HepG2 (cell line): ENCODE results near the gene NFX1. TPM values are rescaled to one million over a fixed set of nuclear protein-coding genes. Genes with fewer than 3 reads are reported as not detected.

Experiments
- ATAC-seq: fragments of 200-7000 bp; cut with Tn5 transposase; 3 replicates; pipeline ENCODE4 v1.9.1; 2020; ENCODE audit warnings: mild to moderate bottlenecking, moderate library complexity
- BruUV-seq: library from RNA; stranded (reverse); fragments of 400-500 nt; replicated peaks from 2 replicates; lab custom pipeline; 2021; lab: Mats Ljungman, UMichigan
- CTCF ChIA-PET: fragments of 300-600 bp; formaldehyde crosslinking; extraction: SDS; loops from one replicate; lab custom pipeline; 2021; ENCODE audit warnings: low total read pairs, inconsistent platforms, low intra/inter-chr PET ratio; lab: Yijun Ruan, JAX
- POLR2A ChIA-PET: fragments of 350-600 bp; sonication (Branson Sonifier 250); formaldehyde crosslinking; loops from one replicate; lab custom pipeline; 2020; ENCODE audit warnings: antibody characterized with exemption, inconsistent platforms; lab: Yijun Ruan, JAX
- DNase-seq: peaks from one replicate; pipeline ENCODE4 v3.0.0-alpha.2; 2015; ENCODE audit warnings: low spot score
- FAIRE-seq: peaks from 3 replicates; lab custom pipeline; 2011; peaks lifted over from hg19 to GRCh38; lab: Jason Lieb, UNC
- H2AFZ ChIP-seq: one replicate; pipeline ENCODE4 v1.6.1; 2011; ENCODE audit warnings: low read length, inconsistent platforms
- H3K27ac ChIP-seq: fragments of 300-600 bp; 3 replicates; pipeline ENCODE4 v1.8.0; 2011; ENCODE audit warnings: mixed run types, mild to moderate bottlenecking, mixed read lengths, low read length, inconsistent platforms; ENCODE audit not compliant: insufficient read depth; ENCODE audit errors: extremely low read length
- H3K27me3 ChIP-seq, 2 experiments: fragments of 200-600 bp in 1 of 2; 2 replicates in 1 of 2; 3 replicates in 1 of 2; pipeline versions ENCODE4 v1.6.0 to v1.8.0; 2011; ENCODE audit warnings: low read length in 2 of 2, mild to moderate bottlenecking in 2 of 2, moderate library complexity in 2 of 2, inconsistent platforms in 1 of 2; ENCODE audit not compliant: insufficient read depth in 2 of 2, control insufficient read depth in 1 of 2
- H3K36me3 ChIP-seq, 2 experiments: fragments of 200-600 bp in 1 of 2; replicated peaks in 1 of 2; 2 replicates in 1 of 2; 3 replicates in 1 of 2; pipeline versions ENCODE4 v1.5.1 to v1.8.0; 2011; ENCODE audit warnings: low read length in 2 of 2, inconsistent platforms in 1 of 2; ENCODE audit not compliant: insufficient read depth in 2 of 2, control insufficient read depth in 1 of 2
- H3K4me1 ChIP-seq: 2 replicates; pipeline ENCODE4 v1.5.1; 2012; ENCODE audit warnings: low read length, inconsistent platforms; ENCODE audit not compliant: insufficient read depth
- H3K4me2 ChIP-seq: 2 replicates; pipeline ENCODE4 v1.6.0; 2011; ENCODE audit warnings: low read depth, low read length, inconsistent platforms
- H3K4me3 ChIP-seq, 3 experiments: fragments of 200-600 bp in 1 of 3; sonication (generic), shearing (Covaris generic) in 1 of 3; replicated peaks in 1 of 3; 2 replicates each; pipeline ENCODE4 v1.5.1; 2011 to 2016; ENCODE audit warnings: low read length in 3 of 3, inconsistent platforms in 2 of 3, low read depth in 2 of 3, mild to moderate bottlenecking in 2 of 3, control low read depth in 1 of 3, mixed read lengths in 1 of 3; ENCODE audit not compliant: insufficient read depth in 1 of 3
- H3K79me2 ChIP-seq: one replicate; pipeline ENCODE4 v1.6.1; 2011; ENCODE audit warnings: low read length, inconsistent platforms; ENCODE audit not compliant: insufficient read depth
- H3K9ac ChIP-seq: 2 replicates; pipeline ENCODE4 v1.6.0; 2011; ENCODE audit warnings: mild to moderate bottlenecking, low read depth, low read length, inconsistent platforms; ENCODE audit not compliant: insufficient read depth
- H3K9me3 ChIP-seq: 2 replicates; pipeline ENCODE4 v1.5.1; 2012; ENCODE audit warnings: mild to moderate bottlenecking, low read length
- H4K20me1 ChIP-seq: 2 replicates; pipeline ENCODE4 v1.6.0; 2011; ENCODE audit warnings: inconsistent platforms, mild to moderate bottlenecking, low read length, moderate library complexity; ENCODE audit not compliant: insufficient read depth
- ZSCAN31 ChIP-seq: sonication (generic); formaldehyde crosslinking; IDR thresholded peaks from 2 replicates; pipeline ENCODE4 v1.5.0; 2020; ENCODE audit warnings: low read depth, mild to moderate bottlenecking, missing genetic modification reagents
- whole genome bisulfite sequencing: methylation state at CpG from one replicate; pipeline ENCODE4 v1.1.6; 2017; ENCODE audit warnings: low lambda C conversion rate; 5-methylcytosine and 5-hydroxymethylcytosine counted together
- in situ Hi-C: cut with HindIII; loops from 2 replicates; pipeline ENCODE4 v1.10.0; 2017; ENCODE audit warnings: low pct_unique_long_range_greater_than_20kb; ENCODE audit not compliant: extremely low pct_ligation_motif_present
- intact Hi-C: fragments of 100-400 bp; cut with micrococcal nuclease; formaldehyde crosslinking; loops from one replicate; pipeline ENCODE4 v1.10.0; 2022; ENCODE audit not compliant: unreplicated experiment
- polyA plus RNA-seq, 8 experiments: library from polyadenylated mRNA; depleted of rRNA in 3 of 8; stranded (reverse) in 7 of 8; unstranded in 1 of 8; fragments of >200 nt; fragmentation: Illumina TruSeq in 4 of 8; extraction: Trizol in 4 of 8; gene quantifications; 2 replicates each; pipeline versions ENCODE4 v1.2.1 to v1.2.3, GENCODE V29; 2011 to 2016; ENCODE audit warnings: low read depth in 4 of 8, missing spikeins in 1 of 8, mixed read lengths in 1 of 8; ENCODE audit not compliant: insufficient read depth in 1 of 8
- total RNA-seq, 5 experiments: library from RNA; depleted of rRNA; stranded (reverse); fragments of >200 nt; fragmentation: Illumina TruSeq; extraction: Trizol; gene quantifications; 2 replicates each; pipeline ENCODE4 v1.2.3, GENCODE V29; 2016; ENCODE audit warnings: low read depth in 1 of 5
- TF ChIP-seq, protein P1 (sequence below): sonication (generic); formaldehyde crosslinking; IDR thresholded peaks from 2 replicates; pipeline ENCODE4 v1.5.0; 2020; ENCODE audit warnings: mild to moderate bottlenecking, missing genetic modification reagents
- TF ChIP-seq, protein P2 (sequence below): sonication (generic); formaldehyde crosslinking; IDR thresholded peaks from 2 replicates; pipeline ENCODE4 v1.4.0; 2020; ENCODE audit warnings: missing genetic modification reagents
- TF ChIP-seq, protein P3 (sequence below): sonication (generic); formaldehyde crosslinking; IDR thresholded peaks from 2 replicates; pipeline ENCODE4 v1.5.0; 2020; ENCODE audit warnings: missing genetic modification reagents

The NFX1 gene
- total and polyA plus RNA-seq, 2 of the 13 experiments (the other 11 are each of a cell fraction or from before 2014, with no cell fraction given), result 23.9 to 27.5 TPM

DNA sequence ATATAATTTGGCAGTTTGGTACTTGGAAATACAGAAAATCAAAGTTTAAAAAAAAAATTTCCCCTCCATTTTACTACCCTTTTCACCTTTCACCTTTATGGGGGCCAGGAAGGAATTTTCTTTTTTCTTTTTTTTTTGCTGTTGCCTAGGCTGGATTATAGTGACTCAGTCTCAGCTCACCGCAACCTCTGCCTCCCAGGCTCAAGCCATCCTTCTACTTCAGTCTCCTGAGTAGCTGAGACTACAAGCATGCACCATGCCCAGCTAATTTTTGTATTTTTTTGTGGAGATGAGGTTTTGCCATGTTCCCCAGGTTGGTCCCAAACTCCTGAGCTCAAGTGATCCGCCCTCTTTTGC, 16.4 kb upstream of the NFX1 start:
- DNase-seq, result no peak
- no peak for TF ChIP-seq ZSCAN31 (CRISPR knock-in tag)
- TF ChIP-seq, protein P1, sequence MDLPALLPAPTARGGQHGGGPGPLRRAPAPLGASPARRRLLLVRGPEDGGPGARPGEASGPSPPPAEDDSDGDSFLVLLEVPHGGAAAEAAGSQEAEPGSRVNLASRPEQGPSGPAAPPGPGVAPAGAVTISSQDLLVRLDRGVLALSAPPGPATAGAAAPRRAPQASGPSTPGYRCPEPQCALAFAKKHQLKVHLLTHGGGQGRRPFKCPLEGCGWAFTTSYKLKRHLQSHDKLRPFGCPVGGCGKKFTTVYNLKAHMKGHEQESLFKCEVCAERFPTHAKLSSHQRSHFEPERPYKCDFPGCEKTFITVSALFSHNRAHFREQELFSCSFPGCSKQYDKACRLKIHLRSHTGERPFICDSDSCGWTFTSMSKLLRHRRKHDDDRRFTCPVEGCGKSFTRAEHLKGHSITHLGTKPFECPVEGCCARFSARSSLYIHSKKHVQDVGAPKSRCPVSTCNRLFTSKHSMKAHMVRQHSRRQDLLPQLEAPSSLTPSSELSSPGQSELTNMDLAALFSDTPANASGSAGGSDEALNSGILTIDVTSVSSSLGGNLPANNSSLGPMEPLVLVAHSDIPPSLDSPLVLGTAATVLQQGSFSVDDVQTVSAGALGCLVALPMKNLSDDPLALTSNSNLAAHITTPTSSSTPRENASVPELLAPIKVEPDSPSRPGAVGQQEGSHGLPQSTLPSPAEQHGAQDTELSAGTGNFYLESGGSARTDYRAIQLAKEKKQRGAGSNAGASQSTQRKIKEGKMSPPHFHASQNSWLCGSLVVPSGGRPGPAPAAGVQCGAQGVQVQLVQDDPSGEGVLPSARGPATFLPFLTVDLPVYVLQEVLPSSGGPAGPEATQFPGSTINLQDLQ (CRISPR knock-in tag), result no peak
- TF ChIP-seq, protein P2, sequence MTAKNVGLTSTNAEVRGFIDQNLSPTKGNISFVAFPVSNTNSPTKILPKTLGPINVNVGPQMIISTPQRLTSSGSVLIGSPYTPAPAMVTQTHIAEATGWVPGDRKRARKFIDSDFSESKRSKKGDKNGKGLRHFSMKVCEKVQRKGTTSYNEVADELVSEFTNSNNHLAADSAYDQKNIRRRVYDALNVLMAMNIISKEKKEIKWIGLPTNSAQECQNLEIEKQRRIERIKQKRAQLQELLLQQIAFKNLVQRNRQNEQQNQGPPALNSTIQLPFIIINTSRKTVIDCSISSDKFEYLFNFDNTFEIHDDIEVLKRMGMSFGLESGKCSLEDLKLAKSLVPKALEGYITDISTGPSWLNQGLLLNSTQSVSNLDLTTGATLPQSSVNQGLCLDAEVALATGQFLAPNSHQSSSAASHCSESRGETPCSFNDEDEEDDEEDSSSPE (CRISPR knock-in tag), result no peak
- TF ChIP-seq, protein P3, sequence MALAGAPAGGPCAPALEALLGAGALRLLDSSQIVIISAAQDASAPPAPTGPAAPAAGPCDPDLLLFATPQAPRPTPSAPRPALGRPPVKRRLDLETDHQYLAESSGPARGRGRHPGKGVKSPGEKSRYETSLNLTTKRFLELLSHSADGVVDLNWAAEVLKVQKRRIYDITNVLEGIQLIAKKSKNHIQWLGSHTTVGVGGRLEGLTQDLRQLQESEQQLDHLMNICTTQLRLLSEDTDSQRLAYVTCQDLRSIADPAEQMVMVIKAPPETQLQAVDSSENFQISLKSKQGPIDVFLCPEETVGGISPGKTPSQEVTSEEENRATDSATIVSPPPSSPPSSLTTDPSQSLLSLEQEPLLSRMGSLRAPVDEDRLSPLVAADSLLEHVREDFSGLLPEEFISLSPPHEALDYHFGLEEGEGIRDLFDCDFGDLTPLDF (CRISPR knock-in tag), result no peak
- TF ChIP-seq, all 625 proteins: peak for 0
- no peaks in the 10 kb centered on the region for H3K4me1 ChIP-seq
- intact Hi-C loops (no loop called here), in situ Hi-C loops (no loop called here)
- ChIA-PET CTCF (no interaction called here), POLR2A (no interaction called here)
- H3K9me3 ChIP-seq, result no peaks in the 10 kb centered on the region
- H4K20me1 ChIP-seq, result no peaks in the 10 kb centered on the region
- 98% methylated on average over 2 of the region's 2 CpGs for WGBS
- no peak for FAIRE-seq
- no TSS peak for BruUV-seq
- H3K4me3 ChIP-seq, result no peak overlapping the region
- H3K27ac ChIP-seq, result no peak overlapping the region
- no peak overlapping the region for H2AFZ ChIP-seq
- no peaks in the 10 kb centered on the region for H3K27me3 ChIP-seq
- H3K36me3 ChIP-seq, result peaks cover 22 to 75% of the 10 kb centered on the region in 2 experiments
- no peak overlapping the region for H3K4me2 ChIP-seq
- no peak for ATAC-seq
- no peak overlapping the region for H3K9ac ChIP-seq
- H3K79me2 ChIP-seq, result peaks cover 2% of the 10 kb centered on the region
